ENCODE measurements around the gene PKD1L1. TPM values are rescaled to one million over a fixed set of nuclear protein-coding genes. Genes with fewer than 3 reads are reported as not detected.

PKD1L1 gene
- polyA plus RNA-seq, 2 of the 4 experiments (the other 2 are of a cell fraction): 0.21 TPM

GRCh38 chr7:47890125-47890524 is 58.1 kb downstream of the PKD1L1 start:
- ATAC-seq (no peak), DNase-seq (ENCODE audit: low read depth in 1 of 2, low spot score in 1 of 2) (no peak), FAIRE-seq (no peak)
- Histone ChIP-seq H3K4me1 (no peaks in the 10 kb centered on the region), H3K9me3 (no peaks in the 10 kb centered on the region), H3K4me2 (no peak overlapping the region), H3K27ac (no peak overlapping the region), H3K4me3 (no peak overlapping the region)
- 79% methylated on average over 8 of the region's 8 CpGs for WGBS (ENCODE audit: missing lambda C conversion rate)
- CTCF ChIA-PET: no interaction called here
- POLR2A ChIA-PET: no interaction called here
- TF ChIP-seq CHD2 (IDR thresholded peaks at IDR 0.05; ENCODE audit: low read length, partially characterized antibody): no peak
- TF ChIP-seq EP300 (IDR thresholded peaks at IDR 0.05): no peak
- TF ChIP-seq CBX8 (IDR thresholded peaks at IDR 0.05): no peak
- TF ChIP-seq PBX3 (IDR thresholded peaks at IDR 0.05): no peak
- TF ChIP-seq SREBF2 (IDR thresholded peaks at IDR 0.05): no peak
- no peak for TF ChIP-seq PHF8 (IDR thresholded peaks at IDR 0.05; ENCODE audit: borderline replicate concordance, low read depth)
- TF ChIP-seq HOXB5 (CRISPR knock-in tag; IDR thresholded peaks at IDR 0.05): no peak
- no peak for TF ChIP-seq HDAC2 (IDR thresholded peaks at IDR 0.05)
- no peak for TF ChIP-seq BCL3 (IDR thresholded peaks at IDR 0.05)
- no peak for TF ChIP-seq FOSL2 (IDR thresholded peaks at IDR 0.05)
- no peak for TF ChIP-seq FOSL2 (CRISPR knock-in tag; IDR thresholded peaks at IDR 0.05)
- no peak for TF ChIP-seq RAD21 (conservative IDR thresholded peaks at IDR 0.05 in 1 of 2, IDR thresholded peaks at IDR 0.05 in 1 of 2)
- TF ChIP-seq RNF2 (IDR thresholded peaks at IDR 0.05; ENCODE audit: borderline replicate concordance, low read depth): no peak
- no peak for TF ChIP-seq USF2 (IDR thresholded peaks at IDR 0.05)
- TF ChIP-seq MAFK (IDR thresholded peaks at IDR 0.05; ENCODE audit: partially characterized antibody): no peak
- no peak for TF ChIP-seq CBX2 (IDR thresholded peaks at IDR 0.05; ENCODE audit: borderline replicate concordance, low read depth)
- no peak for TF ChIP-seq NPAS2 (CRISPR knock-in tag; IDR thresholded peaks at IDR 0.05; ENCODE audit: borderline replicate concordance)
- no peak for TF ChIP-seq KDM5A (IDR thresholded peaks at IDR 0.05)

- no peak overlapping the region for H3K4me2 ChIP-seq
- TF ChIP-seq JUNB (IDR thresholded peaks at IDR 0.05) (no peak), CTCF (IDR thresholded peaks at IDR 0.05) (no peak)
- DNase-seq (ENCODE audit: low read depth in 1 of 2, low spot score in 1 of 2) (no peak), FAIRE-seq (no peak), ATAC-seq (no peak)
- H3K4me3 ChIP-seq: no peak overlapping the region
- H3K9me3 ChIP-seq: no peaks in the 10 kb centered on the region
- WGBS (ENCODE audit: missing lambda C conversion rate): 78% methylated on average over 6 of the region's 7 CpGs
- ChIA-PET CTCF (no interaction called here), POLR2A (no interaction called here)
- H3K27ac ChIP-seq: no peak overlapping the region
- no peaks in the 10 kb centered on the region for H3K4me1 ChIP-seq
These were observed 58.5 kb downstream of the PKD1L1 start for GRCh38 chr7:47889723-47890122.
